Glutamatergic neuron (in vitro differentiated cells): ENCODE measurements around the gene WNT3A. TPM values are rescaled to one million over a fixed set of nuclear protein-coding genes. Genes with fewer than 3 reads are reported as not detected.

Experiments
- DNase-seq: peaks from one replicate; pipeline ENCODE4 v3.0.0; 2022
- H3K27ac Mint-ChIP-seq: one replicate; pipeline ENCODE4 v1.8.0; 2020; ENCODE audit warnings: mild to moderate bottlenecking, mixed read lengths, inconsistent platforms; ENCODE audit not compliant: unreplicated experiment
- H3K27me3 Mint-ChIP-seq: one replicate; pipeline ENCODE4 v1.8.0; 2020; ENCODE audit warnings: mild to moderate bottlenecking, moderate library complexity, mixed read lengths, inconsistent platforms; ENCODE audit not compliant: unreplicated experiment
- H3K36me3 Mint-ChIP-seq: one replicate; pipeline ENCODE4 v1.8.0; 2020; ENCODE audit warnings: mild to moderate bottlenecking, mixed read lengths, inconsistent platforms; ENCODE audit not compliant: unreplicated experiment
- H3K4me1 Mint-ChIP-seq: one replicate; pipeline ENCODE4 v1.8.0; 2020; ENCODE audit warnings: mild to moderate bottlenecking, low read depth, mixed read lengths, inconsistent platforms; ENCODE audit not compliant: unreplicated experiment
- H3K4me3 Mint-ChIP-seq: one replicate; pipeline ENCODE4 v1.8.0; 2020; ENCODE audit warnings: mild to moderate bottlenecking, mixed read lengths, inconsistent platforms; ENCODE audit not compliant: unreplicated experiment
- H3K9me3 Mint-ChIP-seq: one replicate; pipeline ENCODE4 v1.8.0; 2020; ENCODE audit warnings: mild to moderate bottlenecking, moderate library complexity, mixed read lengths, inconsistent platforms; ENCODE audit not compliant: unreplicated experiment
- total RNA-seq: library from RNA; stranded (reverse); fragmentation: NEBNext Ultra II Directional; extraction: Animal tissue kit (Norgen Biotek cat#: 25700); gene quantifications from one replicate; pipeline ENCODE4 v1.2.1, GENCODE V29; 2021; ENCODE audit not compliant: unreplicated experiment
- TF ChIP-seq, protein P1 (sequence below): fragments of 200-600 bp; sonication (generic); IDR thresholded peaks from one replicate; pipeline ENCODE4 v1.5.0; 2021; ENCODE audit not compliant: partially characterized antibody, unreplicated experiment

Gene WNT3A
- total RNA-seq, 1 donor from 2014 or later, result not detected

- TF ChIP-seq, protein P1, sequence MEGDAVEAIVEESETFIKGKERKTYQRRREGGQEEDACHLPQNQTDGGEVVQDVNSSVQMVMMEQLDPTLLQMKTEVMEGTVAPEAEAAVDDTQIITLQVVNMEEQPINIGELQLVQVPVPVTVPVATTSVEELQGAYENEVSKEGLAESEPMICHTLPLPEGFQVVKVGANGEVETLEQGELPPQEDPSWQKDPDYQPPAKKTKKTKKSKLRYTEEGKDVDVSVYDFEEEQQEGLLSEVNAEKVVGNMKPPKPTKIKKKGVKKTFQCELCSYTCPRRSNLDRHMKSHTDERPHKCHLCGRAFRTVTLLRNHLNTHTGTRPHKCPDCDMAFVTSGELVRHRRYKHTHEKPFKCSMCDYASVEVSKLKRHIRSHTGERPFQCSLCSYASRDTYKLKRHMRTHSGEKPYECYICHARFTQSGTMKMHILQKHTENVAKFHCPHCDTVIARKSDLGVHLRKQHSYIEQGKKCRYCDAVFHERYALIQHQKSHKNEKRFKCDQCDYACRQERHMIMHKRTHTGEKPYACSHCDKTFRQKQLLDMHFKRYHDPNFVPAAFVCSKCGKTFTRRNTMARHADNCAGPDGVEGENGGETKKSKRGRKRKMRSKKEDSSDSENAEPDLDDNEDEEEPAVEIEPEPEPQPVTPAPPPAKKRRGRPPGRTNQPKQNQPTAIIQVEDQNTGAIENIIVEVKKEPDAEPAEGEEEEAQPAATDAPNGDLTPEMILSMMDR, result no peak
- peak; percentile 24 for DNase-seq
- H3K9me3 Mint-ChIP-seq, result peaks cover 7% of the 10 kb centered on the region
- H3K27me3 Mint-ChIP-seq, result peaks cover 6% of the 10 kb centered on the region
- peaks cover 18% of the 10 kb centered on the region for H3K4me1 Mint-ChIP-seq
- no peak overlapping the region for H3K27ac Mint-ChIP-seq
- H3K36me3 Mint-ChIP-seq, result no peaks in the 10 kb centered on the region
- peak overlapping the region; percentile 77 for H3K4me3 Mint-ChIP-seq
Observed at GRCh38 chr1:228081578-228082213, 74.9 kb downstream of the WNT3A start.

DNA sequence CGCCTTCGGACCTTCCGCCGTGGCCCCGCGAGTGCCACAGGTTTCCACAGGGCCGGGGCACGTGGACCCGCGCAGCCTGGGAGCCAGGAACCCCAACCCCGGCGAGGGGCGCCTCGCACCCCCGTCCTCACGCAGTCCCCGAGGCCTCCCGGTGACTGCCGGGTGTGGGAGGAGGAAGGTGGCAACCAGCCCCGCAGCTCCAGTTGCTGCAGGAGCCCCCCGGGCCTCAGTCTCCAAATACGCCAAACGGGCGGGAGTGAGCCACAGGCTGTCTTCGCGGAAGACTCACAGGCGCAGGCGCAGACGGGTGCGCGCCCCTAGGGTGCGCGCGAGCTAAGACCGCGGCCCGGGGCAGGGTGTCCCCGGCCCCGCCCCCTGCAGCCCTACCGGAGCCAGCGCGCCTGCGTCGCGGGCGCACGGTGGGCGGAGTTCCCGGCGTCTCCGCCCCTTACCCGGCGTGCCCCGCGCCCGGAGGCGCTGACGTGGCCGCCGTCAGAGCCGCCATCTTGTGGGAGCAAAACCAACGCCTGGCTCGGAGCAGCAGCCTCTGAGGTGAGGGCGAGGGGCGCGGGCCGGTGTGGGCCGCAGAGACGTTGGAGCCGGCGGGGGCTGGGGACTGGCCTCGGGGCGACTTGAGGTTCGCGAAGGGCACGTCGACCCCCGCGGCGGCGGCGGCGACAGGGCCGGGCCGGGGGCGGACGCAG is 75.6 kb downstream of the WNT3A start, which contains the start of gene ARF1:
TSS of gene ARF1 (plus strand) at position 495 of the 704 bp plus-strand sequence. CDS start 14,407 bp downstream, outside the sequence.
- Mint-ChIP-seq H3K27ac (peak within 1 kb of the TSS; percentile 93), H3K4me1 (peaks cover 18% of the 10 kb centered on the region), H3K36me3 (no peaks in the 10 kb centered on the region), H3K4me3 (peak within 1 kb of the TSS; percentile 95), H3K9me3 (peaks cover 7% of the 10 kb centered on the region), H3K27me3 (peaks cover 6% of the 10 kb centered on the region)
- DNase-seq, result peak; percentile 93
- TF ChIP-seq, protein P1, result no peak

DNA sequence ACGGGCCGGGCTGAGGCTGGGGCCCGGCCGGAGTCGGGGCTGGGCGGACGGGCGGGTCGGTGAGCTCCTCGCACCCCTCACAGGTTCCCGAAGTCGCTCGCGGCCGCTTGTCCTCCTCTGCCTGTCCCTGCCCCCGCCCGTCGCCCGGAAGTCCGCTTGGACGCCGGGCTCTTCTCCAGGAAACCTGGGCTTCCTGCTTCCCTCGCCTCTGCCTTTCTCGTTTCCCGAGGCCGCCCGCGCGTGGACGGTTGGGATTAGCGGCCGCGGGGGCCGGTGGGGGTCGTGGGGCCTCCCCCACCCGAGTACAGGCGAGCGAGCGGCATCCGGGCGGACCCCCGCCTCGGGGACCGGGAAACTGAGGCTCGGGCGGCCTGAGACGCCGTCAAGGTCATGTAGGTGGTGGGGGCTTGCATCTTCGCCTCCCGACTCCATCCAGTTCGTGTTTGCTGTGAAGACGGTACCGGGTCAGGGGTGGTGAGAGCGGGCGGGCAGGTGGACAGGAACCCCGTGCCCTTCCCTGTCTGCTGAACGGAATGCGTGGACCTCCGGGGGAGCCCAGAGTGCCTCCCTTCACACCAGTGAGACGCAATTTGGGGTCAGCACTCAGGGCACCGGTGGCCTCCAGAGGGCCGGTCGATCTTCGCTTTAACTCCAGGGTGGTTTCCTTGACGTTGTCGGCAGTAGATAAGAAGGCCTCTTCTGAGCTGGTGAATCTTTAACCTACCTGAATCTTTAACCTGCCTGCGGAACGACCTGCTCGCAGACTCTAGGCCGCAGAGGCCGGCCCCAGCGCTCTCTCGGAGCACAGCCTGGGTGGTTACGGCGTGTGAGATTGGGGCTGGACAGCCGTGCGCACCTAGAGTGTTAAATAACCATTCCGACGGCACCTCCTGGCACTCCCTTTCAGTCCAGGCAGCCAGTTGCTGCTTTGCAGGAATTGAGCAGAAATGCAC is 76.4 kb downstream of the WNT3A start:
- Mint-ChIP-seq H3K27ac (peak overlapping the region; percentile 93), H3K9me3 (peaks cover 7% of the 10 kb centered on the region), H3K4me1 (peaks cover 21% of the 10 kb centered on the region), H3K36me3 (no peaks in the 10 kb centered on the region), H3K27me3 (peaks cover 6% of the 10 kb centered on the region), H3K4me3 (peak overlapping the region; percentile 95)
- peak; percentile 42 for DNase-seq
- TF ChIP-seq, protein P1, result no peak

GRCh38 chr1:228083871-228084278 is 77.1 kb downstream of the WNT3A start:
- peaks cover 24% of the 10 kb centered on the region for H3K4me1 Mint-ChIP-seq

More at GRCh38 chr1:228083871-228084278, 77.1 kb downstream of the WNT3A start:
- no peak for DNase-seq
- TF ChIP-seq, protein P1, result no peak
- Mint-ChIP-seq H3K4me3 (peak overlapping the region; percentile 95), H3K27ac (peak overlapping the region; percentile 93), H3K27me3 (peaks cover 8% of the 10 kb centered on the region), H3K36me3 (no peaks in the 10 kb centered on the region), H3K9me3 (peaks cover 9% of the 10 kb centered on the region)
